GM19023 (cell line): Measurements from ENCODE around the gene C1QB.

ENCODE experiments used
- ATAC-seq: cut with Tn5 transposase; IDR thresholded peaks from one replicate; pipeline ENCODE4 v1.9.1; 2021; ENCODE audit warnings: mild to moderate bottlenecking, moderate library complexity; ENCODE audit not compliant: unreplicated experiment

Gene C1QB

GRCh38 chr1:22633697-22634463, 19.2 kb upstream of the C1QB start:
- ATAC-seq, result no peak

- no peak for ATAC-seq
Measured at GRCh38 chr1:22635436-22635835, 17.6 kb upstream of the C1QB start.

- no peak for ATAC-seq
Measured at GRCh38 chr1:22636353-22636752, 16.7 kb upstream of the C1QB start, which contains the start of gene C1QA. C1QA (plus strand) TSS chr1:22636628; CDS start chr1:22637617, 989 bp downstream.

- no peak for ATAC-seq
Measured at GRCh38 chr1:22636927-22637326, 16.1 kb upstream of the C1QB start.

GRCh38 chr1:22637907-22638445, 15.1 kb upstream of the C1QB start:
- ATAC-seq, result no peak

GRCh38 chr1:22638476-22639234, 14.4 kb upstream of the C1QB start:
- ATAC-seq, result no peak

- ATAC-seq, result no peak
Measured at GRCh38 chr1:22639286-22639685, 13.8 kb upstream of the C1QB start.

- ATAC-seq, result no peak
Measured at GRCh38 chr1:22641247-22641646, 11.8 kb upstream of the C1QB start.

GRCh38 chr1:22641906-22642636, 11.0 kb upstream of the C1QB start:
- no peak for ATAC-seq

GRCh38 chr1:22643381-22643780, 9.7 kb upstream of the C1QB start, which contains the start of gene C1QC:
C1QC (plus strand) TSS chr1:22643633; CDS start chr1:22644024, 391 bp downstream.
- no peak for ATAC-seq

- ATAC-seq, result no peak
Measured at GRCh38 chr1:22643928-22644327, 9.1 kb upstream of the C1QB start.

- ATAC-seq, result no peak
Measured at GRCh38 chr1:22645931-22646330, 7.1 kb upstream of the C1QB start.

GRCh38 chr1:22646384-22646783, 6.7 kb upstream of the C1QB start:
- no peak for ATAC-seq

GRCh38 chr1:22650089-22650693, 2.8 kb upstream of the C1QB start:
- ATAC-seq, result no peak

GRCh38 chr1:22651941-22652856, 837 bp upstream of the C1QB start:
- ATAC-seq, result no peak

- no peak for ATAC-seq
Measured at GRCh38 chr1:22654692-22655091, 1.7 kb downstream of the C1QB start.

GRCh38 chr1:22658385-22659163, 5.5 kb downstream of the C1QB start:
- no peak for ATAC-seq

- ATAC-seq, result no peak
Measured at GRCh38 chr1:22660716-22661241, 7.7 kb downstream of the C1QB start.

- no peak for ATAC-seq
Measured at GRCh38 chr1:22661880-22662279, 8.8 kb downstream of the C1QB start.
